CD4-positive, alpha-beta T cell treated with Interleukin-4 for 4 hours (primary cell): ENCODE data around the gene MEGF6.

Source experiments
- DNase-seq: peaks from one replicate; pipeline ENCODE4 v3.0.0-alpha.2; 2020

MEGF6 gene

DNA sequence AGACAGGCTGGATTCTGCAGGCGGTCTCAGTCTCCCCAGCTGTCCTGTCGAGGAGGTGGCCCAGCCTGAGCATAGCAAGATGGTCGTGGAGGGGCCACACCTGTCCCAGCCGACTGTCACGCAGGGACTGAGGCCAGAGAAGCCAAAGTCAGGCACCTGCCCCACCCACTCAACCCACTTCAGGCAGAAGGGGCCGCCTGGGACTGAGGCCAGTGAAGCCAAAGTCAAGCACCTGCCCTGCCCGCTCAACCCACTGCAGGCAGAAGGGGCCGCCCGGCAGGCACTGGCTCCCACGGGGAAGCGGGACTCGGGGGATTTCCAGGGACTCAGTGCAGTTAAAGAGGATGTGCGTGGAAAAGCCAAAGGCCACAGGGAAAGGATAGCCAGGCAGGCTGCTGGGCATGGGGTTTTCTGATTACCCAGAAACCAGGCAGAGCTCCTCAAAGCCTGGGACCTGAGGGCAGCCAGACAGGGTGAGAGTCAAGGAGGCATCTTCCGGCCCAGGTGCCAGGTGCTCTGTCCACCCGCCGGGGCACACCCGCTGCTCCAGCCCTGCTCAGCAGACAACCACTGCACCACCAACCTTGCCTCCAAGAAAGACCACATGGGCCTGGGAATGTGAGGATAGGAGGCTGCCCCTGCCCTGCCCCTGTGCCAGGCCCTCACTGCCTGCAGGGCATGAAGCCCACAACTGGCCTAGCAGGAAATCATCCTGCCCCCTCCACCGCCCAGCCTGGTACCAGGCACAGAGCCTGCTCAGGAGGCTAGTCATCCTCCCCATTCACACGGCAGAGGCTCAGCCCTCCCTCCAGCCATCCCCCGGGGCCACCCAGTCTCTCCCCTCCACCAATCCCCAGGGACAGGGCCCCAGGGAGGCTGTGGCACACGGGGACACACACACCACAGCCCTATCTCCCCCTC lies 41.0 kb downstream of the MEGF6 start:
- no peak for DNase-seq

DNA sequence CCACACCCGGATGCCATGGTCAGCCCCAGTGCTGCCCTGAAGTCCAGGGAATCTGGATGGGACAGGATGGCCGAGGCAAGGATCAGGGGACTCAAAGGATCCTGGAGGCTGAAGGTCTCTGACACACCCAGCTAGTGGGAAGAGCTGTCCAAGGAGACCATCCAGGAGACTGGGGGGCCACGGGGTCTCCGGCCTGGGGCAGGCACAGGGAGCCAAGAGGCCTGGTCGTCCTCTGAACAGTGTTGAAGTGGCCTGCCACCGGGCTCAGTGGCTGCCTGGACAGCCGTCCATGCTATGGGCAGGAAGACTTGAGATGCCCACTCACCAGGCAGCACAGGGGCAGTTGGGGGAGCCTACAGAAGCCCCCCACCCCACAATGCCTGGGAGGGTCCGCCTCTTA lies 41.9 kb downstream of the MEGF6 start:
- no peak for DNase-seq

DNA sequence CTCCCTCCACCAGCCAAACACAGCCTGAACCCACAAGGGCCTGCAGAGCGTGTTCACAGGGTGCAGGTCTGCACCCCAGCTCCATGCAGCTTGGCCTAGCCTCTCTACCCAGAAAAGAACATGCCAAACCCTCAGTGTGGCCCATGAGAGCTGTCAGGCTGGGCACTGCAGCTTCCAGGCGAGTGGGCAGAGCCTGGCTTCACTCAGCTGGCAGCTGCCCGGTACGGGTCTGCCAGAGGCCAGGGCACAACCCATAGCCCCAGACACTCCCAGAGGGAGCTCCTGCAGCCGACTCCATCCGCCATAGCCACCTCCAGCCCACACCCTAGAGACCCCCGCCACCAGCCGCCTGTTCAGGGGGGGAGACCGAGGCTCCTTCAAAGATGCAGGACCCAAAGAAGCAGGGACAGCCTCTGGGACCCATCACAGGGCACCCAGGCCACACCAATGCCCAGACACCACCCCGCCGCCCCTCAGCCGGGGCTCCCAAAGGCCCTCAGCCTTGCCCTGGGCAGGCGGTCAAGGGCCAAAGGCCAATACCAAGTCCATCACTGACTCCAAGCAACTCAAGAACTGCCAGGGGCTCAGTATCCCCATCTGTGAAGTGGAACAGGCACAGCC lies 42.4 kb downstream of the MEGF6 start:
- DNase-seq: no peak

DNA sequence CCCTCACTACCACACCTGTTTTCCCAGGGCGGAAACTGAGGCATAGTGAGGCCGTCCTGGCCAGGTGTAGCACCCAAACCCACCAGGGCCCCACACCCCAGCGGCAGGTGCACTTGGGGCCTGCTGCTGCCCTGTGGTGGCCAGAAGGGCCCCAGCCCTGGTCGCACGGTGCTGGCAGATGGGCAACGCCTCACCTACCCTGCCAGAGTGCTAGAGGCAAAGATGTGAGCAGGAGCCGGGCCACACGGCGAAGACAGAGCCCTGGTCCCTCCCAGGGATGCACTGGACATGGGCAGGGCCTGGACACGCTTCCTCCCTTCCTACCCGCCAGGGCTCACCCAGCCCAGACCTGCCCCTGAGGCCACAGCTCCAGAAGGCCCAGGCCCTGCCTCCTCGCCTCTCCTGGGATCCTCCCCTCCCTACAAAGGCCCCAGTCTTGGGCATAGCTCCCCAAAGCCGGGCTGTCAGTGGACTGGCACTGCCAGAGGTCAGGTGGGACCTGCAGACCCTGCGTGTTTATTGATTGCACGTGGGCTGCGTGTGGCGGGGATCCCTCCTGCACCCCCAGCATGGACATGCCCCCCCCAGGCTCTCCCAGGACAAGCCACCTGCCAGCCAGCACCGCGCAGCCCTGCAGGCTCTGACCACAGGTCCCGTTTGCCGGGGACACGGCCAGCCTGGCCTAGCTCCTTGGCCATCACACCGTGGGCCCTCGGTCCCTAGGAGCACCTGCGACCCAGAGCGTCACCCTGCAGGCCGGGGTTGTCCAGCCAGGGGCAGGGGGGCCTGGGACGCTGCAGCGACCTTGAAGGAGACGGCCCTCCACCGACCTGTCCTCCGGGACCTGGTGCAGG lies 44.1 kb downstream of the MEGF6 start:
- no peak for DNase-seq

DNA sequence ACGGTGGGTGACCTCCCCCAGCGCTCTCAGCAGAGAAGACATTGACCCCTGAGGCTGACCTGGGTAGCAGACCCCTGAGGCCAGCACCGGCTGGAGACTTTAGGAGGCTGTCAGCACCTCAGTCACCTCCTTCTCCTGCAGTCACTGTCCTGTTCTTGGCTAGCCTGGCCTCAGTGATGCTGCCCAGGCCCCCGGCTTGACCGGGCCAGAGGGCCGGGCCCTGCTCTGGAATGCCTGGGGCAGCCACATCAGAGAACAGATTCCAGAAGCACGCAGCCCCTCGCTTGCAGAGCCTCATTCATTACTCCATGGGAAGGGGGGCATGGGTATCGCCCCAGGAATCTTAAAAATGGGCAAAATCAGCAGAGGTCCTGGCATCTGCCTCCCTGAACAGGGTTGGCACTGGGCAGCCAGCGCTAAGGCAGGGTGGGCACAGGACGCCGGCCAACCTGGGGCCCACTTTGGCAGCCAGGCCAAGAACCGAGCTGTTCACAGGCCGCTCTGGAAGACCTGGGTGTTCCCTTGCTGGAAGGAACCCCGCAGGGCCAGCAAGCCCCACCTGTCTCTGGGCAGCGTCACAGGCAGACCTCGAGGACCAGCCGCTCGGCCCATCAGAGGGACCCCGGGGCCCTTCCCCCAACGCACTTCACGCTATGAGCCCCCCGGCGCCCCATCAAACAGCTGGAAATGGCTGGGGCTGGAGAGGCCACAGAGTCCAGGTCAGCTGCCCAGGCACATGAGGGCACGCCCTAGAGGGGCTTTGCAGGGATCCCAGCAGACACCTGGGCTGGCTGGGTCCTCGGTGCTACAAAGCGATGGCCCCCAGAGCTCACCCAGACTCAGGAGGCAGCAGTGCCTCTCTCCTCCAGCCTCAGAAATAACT lies 45.1 kb downstream of the MEGF6 start:
- no peak for DNase-seq

DNA sequence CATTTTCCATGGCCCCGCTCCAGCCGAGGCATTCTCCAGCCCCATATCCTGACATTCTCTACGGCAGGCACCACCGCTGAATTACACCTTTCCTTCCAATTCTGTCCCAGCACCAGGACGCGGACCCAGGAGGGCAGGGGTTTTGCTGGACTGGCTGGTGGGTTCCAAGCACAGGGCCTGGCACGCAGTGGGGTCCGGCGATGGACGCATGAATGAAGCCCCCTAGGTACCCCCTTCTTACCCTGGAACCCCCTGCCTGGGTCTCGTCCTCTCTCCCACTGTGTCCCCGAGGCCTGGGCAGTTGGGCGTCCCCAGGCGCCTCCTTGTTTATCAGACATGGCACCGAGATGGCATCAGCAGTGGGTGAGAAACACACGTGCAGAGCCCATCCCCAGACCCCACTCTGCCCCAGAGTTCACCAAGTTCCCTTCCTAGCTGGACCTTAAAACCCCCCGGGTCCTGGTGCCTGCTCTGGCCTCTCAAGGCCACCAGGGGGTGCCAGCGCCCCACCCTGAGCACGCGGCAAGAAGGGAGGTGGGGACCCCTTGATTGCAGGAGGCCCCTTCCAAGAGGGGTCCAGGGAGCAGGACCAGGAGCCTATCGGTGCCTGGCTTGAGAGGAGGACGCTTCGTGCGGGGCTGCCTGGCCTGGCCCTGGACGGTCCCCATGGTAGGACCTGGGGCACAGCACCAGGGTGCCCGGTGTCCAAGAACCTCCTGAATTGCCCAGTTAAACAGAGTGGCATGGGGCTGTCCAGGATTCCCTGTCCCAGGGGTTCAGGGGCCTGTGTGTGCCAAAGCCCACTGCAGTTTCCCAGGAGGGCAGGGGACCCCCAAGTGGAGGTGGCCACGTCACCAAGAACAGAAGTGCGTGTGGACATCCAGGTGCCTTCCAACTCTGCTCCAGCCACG lies 46.1 kb downstream of the MEGF6 start:
- DNase-seq: no peak

DNA sequence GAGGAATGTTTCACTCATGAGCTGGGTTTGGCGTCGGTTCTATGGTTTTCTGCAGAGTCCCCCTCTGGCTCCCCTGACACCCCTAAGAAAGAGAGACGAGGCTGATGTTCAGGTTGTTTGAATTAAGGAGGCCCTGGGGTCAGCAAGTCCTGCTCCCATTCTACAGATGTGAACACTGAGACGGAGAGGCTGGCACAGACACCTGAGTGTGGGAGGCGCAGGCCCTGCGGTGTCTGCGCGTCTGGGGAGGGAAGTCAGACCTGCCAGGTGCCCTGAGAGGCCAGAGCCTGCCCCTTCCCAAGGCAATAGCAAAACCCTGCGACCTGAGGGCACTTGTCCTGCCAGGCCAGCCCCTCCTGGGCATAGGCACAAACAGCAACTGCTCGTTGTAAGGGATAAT lies 47.7 kb downstream of the MEGF6 start:
- DNase-seq: no peak

DNA sequence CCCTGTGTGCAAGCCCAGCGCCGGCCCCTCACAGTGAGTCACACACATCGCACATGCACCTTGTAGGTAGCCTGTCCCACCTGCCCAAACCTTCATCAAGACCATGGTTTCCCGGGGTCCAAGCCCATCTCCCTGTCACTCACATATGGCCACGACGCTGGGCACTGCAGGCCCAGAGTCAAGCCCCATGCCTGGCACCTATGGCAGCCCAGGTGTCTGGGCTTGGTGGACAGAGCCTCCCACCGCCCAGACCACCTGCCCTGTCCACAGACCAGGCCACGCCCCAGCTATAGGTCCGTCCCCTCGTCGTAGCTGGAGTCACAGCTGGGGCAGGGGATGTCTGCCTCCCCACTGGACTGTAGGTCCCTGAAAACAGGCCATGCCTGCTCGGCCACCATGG lies 48.2 kb downstream of the MEGF6 start:
- no peak for DNase-seq

DNA sequence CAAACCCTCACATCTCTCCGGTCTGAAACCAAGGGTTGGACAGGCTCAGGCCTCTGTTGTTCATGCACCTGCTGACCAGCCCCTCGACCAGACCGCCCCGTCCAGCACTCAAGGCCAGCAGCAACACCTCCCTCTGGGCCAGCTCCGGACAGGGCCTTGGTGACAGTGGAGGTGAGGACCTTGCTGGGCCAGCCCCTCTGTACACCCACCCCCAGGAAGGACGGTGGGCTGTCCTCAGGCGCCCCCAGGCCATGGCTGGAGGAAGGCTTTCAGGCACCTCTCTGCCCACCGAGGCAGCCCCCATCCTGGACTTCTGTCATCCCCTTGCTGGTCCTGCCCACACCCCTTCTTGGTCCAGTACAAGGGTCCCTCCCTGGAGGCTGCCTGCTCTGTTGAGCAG lies 48.6 kb downstream of the MEGF6 start:
- DNase-seq: no peak

DNA sequence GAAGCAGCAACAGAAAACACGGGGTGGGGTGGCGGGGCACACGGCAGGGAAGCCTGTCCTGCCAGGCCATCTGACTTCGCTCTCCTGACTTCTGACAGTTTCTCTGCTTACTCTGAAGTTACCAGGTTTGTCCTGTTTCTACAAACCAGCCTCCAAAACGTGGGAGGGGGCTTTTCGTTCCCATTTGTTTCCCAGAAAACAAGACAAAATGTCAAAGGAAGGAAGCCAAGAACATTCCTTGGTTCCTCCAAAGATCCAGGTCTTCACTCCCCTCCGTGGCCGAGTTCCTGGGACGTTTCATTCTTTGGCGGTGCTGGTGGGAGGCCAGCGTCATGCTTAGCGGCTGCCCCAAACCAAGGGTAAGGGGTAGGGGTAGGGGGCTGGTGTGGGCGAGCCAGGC lies 49.6 kb downstream of the MEGF6 start:
- no peak for DNase-seq

DNA sequence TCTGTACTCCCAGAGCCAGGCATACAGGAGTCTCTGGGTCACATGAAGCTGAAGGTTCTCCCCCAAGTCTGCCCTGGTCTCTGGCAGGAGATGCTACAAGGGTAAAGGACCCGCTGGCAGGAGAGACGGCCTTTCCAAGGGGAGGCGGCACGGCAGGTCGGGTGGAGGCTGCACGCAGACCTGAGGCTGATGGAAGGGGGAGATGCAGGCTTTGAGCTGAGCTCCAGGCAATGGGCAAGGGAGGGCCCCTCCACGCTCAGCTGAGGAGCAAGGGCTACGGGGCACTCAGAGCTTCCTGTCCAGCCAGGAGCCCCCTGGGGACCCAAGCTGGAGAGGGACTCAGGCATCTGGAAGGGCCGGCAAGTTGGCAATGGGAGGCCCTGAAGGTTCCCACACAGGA lies 50.3 kb downstream of the MEGF6 start:
- no peak for DNase-seq

DNA sequence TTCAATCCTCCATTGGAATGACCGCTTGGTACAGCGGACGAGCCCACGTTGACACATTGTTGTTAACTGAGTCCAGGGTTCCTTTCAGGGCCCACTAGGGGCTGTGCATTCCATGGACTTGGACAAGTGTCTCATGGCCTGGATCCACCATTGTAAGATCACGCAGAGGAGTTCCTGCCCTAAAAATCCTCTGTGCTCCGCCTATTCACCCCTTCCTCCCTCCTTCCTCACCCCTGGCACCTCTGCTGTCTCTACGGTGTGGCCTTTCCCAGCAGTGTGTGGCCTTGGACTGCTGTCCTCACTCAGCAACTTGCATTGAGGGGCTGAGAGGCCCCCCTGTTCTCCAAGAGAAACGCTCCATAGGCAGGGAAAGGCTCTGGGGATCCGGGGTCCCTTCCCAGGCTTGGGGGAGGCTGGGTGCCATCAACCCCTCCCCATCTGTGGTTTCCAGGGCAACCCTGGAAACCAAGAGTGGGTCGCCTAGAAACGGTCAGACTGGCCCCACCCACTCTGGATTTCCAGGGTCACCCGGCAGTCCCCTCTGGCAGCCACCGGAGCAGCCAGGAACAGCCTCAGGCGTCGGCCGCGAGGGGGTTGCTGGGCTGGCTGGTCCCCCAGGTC lies 50.9 kb downstream of the MEGF6 start:
- no peak for DNase-seq

DNA sequence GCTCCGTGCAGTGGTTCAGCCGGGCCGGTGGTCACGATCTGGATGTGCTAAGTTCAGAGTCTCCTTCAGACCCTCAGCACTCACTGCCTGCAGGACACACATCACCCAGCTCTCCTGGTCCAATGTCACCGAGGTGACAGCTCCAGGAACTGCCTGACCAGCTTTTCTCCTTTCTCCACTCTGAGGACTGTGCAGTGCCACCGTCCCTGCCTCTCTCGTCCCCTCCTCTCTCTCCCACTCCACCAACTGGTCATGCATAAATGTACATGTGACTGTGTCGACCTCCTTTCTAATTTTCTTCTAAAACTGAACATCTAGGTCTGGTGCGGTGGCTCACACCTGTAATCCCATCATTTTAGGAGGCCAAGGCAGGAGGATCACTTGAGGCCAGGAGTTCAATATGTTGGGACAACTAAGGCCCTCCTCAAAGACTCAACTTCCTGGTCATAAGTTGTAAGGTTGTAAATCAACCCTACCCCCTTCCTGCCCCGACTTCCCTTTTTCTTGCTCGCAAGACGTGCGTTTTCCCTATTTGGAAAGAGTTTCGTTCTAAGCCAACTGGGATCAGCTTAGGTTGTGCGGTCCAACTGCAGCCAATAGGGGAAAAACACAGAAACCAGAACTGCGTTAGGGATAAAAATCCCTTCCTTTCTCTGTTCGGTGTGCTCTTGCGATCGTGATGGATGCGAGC lies 53.1 kb downstream of the MEGF6 start:
- no peak for DNase-seq

DNA sequence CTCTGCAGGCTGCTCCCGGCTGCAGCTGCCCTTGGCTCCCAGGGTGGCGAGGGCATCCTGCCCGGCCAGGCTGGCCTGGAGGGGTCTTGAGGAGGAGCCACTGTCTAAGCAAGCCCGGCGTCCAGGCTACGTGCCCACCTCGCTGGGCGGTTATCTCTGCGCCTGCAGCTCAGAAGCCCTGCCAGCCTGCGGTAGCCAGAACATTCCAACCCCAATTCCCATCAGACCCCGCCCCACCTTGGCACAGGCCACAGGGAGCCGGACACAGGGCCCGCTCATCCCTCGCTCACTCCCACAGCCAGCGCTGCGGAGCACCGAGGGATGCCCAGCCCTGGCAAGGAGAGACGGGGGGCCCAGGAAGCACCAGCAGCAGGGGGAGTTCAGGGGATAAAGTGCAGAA lies 53.9 kb downstream of the MEGF6 start:
- DNase-seq: no peak

DNA sequence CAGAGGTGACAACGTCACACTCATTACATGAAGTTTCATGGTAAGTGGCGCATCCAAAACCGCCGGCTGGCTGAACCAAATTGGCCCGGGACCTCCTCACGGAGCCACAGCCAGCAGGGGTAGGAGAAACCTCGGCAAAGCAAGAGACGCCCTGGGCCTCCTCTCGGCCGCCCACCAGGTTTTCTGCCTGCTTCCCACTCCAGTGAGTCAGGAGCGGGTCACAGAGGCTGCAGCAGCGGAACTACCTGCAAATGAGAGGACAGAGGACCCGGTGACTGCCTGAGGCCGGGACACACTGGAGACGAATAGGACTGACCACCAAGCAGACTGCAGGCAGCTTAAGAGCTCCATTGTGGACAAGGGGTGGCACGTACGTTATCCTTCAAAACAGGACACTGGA lies 55.0 kb downstream of the MEGF6 start:
- DNase-seq: no peak

DNA sequence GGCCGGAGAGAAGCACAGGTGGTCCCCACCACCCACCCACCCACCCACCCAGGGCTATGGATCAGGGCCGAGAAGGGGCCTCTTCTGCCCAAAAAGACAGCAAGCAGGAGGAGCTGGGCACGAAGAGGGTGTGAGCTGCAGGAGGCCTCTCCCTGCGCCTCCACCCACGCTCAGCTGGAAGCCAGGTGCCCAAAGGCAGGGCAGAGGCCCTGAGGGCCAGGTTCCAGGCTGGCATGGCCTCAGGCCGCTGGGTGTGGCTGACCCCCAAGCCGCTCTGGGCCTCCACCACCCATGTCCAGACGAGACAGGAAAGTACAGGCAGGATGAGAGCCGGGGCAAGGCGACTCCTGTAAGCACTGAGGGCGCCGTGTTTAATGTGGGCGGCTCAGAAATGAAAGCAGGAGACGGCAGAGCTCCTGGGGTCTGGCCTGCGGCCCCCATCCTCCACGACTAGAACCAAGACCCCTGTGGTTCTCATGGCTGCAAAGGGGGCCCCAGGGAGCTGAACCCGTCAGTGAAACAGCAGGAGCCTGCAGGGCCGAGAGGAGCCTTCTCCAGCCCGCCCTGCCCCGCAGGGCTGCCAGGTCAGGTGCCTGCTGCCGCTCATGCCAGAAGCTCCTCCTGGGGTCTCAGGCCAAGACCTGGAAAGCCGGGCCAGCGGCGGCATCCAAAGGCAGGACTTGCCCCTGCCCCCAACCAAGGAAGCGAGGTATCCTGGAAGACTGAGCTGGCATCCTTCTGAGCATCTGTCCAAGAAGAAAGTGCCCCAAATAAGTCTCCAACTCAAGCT lies 56.0 kb downstream of the MEGF6 start:
- DNase-seq: no peak

DNA sequence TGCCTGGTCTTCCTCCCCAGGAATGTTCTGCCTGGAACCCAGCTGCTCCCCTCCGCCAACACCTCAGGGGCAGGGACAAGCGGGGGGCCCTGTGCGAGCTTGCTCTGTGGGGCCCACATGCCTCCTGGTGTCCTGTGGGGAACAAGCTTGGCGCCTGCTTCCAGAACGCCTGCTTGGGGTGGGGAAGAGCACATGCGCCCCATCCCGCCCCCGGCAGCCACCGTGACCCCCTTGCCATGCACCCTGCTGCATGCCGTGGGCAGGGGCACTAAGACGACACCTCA lies 57.4 kb downstream of the MEGF6 start:
- DNase-seq: no peak

DNA sequence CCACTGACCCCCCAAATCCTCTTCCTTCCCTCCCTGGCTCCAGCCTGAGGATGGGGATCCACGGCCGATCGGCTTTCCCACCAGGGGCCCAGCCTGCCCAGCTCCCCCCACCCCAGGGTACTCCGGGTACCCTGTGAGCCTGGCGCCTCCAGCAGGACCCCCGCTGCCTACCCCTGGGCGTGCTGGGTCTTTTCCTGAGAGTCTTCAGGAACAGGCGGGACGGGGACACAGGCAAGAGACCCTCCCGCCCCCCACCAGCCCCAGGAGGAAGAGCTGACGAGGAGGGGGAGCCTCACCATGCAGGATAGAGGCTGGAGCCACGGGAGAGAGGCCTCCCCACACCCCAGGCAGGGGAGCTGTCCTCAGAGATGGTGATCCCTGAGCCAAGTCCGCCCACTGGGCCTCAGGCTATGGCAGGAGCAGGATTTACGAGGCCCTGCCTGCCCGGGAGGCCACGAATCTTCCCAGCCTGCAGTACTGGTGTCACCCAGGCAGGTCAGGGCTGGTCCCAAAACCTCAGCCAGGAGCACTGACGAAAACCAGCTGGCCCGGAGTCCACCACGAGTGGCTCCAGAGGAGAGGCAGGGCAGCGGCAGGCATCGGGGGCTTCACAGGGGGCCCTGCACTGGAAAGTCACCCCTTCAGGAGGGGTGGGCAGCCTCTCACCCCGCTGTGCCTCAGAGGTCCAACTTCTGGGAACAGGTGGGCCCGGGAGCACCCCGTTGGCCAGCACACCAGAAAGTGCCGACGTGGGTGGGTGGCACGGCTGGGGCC lies 58.0 kb downstream of the MEGF6 start:
- no peak for DNase-seq

DNA sequence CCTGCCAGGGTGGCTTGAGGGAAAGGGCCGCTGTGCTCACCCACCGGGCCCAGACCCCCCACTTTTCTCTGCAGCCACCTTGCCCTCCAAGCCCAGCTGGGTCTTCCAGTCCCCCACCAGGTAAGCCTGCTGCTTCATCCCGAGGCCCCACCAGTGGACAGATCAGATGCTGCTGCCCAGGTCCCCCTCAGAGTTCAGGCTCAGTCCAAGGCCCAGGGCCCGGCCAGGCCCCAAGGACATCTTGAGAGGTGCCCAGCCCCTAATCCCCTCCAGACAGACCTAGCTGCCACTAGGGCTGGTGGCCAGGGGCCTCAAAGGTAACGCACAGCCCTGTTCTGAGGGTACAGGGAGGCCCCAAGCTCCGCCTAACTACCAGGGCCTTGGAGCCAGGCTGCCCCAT lies 58.6 kb downstream of the MEGF6 start:
- no peak for DNase-seq
